Stimulated activated CD8-positive, alpha-beta memory T cell treated with anti-CD3 and anti-CD28 coated beads, Interleukin-4, amount 100 ng/mL, for 1 hour (primary cell): ENCODE measurements around the gene WWP2.
"Not testable (repeated sequence)": the region's sequence is repeated elsewhere in the genome, so short reads cannot be mapped to it uniquely, and the experiment has no call there.

Experiments
- DNase-seq, 2 donors: peaks; one replicate each; pipeline ENCODE4 v3.0.0-alpha.2; 2020; ENCODE audit warnings: low read depth in 2 of 2, low spot score in 1 of 2

Gene WWP2

GRCh38 chr16:69761983-69762813 is at the start of gene WWP2:
WWP2 (plus strand) TSS chr16:69762332; CDS start chr16:69787011, 24,679 bp downstream.
- DNase-seq: peak; percentile 49 to 55

DNA sequence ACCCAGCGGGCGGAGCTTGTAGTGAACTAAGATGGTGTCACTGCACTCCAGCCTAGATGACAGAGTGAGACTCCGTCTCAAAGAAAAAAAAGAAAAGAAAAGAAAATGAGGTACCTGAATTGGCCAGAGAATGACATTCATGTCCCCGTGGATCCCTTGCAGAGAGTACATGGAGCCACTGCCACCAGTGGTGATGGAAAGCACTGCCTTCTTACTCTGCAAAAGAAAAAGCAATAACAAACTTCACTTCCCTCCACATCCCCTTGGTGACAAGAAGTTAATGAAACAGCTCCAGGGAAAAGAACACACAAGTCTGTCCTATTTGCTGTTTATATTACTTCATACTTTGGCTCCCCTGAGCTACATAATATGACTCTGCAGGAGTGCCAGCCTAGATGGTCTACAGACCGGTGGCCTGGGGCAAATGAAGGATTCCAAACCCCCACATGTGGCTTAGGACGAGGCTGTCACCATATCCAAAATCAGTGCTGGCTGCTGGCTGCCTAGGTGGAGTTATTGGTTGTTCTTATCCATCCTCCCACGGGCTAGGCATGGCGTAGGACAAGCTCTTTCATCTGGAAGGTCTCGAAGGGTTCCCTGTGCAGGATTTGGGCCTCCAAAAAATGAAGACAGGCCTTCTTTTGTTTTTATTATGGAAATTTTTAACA is 49.1 kb upstream of the WWP2 start:
- DNase-seq: no peak

DNA sequence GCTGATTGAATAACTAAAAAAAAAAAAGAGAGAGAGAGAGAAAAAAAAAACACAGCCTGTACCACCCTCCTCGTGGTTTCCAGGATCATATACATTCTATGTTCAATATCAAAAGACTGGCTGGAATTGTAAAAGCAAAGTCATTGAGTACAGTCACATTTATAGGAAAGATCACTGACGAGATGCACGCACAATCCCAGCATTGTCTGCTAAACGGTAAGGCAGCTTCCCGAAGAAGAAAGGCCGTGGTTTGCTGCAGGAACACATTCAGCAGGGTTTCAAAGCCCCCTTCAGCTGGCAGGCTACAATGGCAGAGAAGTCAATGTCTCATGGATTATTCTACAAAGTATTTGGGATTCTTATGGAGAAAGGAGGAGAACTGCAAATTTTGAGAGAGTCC is 45.1 kb upstream of the WWP2 start:
- no peak for DNase-seq

GRCh38 chr16:69718111-69718764 is 43.9 kb upstream of the WWP2 start:
- DNase-seq: no peak

- DNase-seq: no peak
Observed at GRCh38 chr16:69720822-69721430, 41.2 kb upstream of the WWP2 start.

DNA sequence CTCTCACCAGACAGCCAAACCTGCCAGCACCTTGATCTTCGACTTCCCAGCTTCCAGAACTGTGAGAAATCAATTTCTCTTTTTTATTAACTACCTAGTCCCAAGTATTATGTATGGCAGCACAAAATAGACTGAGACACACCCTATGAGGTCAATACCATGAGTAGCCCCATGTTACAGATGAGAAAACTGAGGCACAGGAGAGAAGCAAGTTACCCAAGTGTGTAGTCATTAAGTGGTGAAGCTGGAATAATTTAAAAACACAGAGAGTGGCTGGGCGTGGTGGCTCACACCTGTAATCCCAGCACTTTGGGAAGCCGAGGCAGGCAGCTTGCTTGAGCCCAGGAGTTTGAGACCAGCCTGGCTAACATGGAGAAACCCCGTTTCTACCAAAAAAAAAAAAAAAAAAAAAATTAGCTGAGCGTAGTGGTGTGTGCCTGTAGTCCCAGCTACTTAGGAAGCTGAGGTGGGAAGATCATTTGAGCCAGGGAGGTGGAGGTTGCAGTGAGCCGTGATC is 40.6 kb upstream of the WWP2 start:
- DNase-seq: no peak

- DNase-seq: no peak
Observed at GRCh38 chr16:69724414-69724873, 37.7 kb upstream of the WWP2 start.

- DNase-seq: no peak
Observed at GRCh38 chr16:69724981-69725479, 37.1 kb upstream of the WWP2 start.

- no peak for DNase-seq
Observed at GRCh38 chr16:69725480-69726312, 36.4 kb upstream of the WWP2 start.

DNA sequence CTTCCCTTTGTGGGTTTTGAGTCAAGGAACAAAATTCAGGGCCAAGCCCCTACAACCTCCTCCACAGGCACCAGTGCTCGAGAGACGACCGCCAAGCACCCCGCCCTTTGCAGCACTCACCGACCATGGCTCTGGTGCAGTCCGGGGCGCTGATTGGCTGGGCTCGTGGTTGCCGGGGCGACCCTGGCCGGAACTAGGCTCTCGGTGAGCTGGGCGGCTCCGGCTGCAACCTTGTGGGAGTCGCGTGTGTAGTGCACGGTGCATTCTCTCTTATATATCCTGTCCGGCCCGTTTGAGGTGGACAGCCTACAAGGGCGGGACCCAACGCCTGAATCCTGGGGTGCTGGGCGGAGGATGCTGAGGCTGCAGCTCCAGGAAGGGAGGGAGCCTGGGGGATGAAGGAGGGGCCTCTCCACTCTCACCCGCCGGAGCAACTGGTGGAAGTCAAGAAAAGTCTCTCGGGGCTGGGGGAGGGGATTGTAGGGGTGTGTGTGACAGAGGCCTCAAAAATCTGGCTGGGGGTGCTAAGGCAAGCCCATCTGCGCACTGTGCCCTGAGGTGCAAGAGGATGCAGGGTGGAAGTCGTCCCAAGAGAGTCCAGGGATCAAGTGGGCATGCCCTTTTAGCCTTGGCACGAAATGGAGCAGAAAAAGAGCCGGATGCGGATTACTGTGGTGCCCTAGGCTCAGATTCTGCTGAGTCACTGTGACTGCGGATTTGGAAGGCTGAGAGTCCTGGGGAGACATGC is 35.6 kb upstream of the WWP2 start, which contains the start of gene NQO1:
NQO1 (minus strand) TSS at position 248 of the 748 bp plus-strand sequence; CDS start at position 127, 121 bp downstream.
- DNase-seq: peak; percentile 60 to 71

DNA sequence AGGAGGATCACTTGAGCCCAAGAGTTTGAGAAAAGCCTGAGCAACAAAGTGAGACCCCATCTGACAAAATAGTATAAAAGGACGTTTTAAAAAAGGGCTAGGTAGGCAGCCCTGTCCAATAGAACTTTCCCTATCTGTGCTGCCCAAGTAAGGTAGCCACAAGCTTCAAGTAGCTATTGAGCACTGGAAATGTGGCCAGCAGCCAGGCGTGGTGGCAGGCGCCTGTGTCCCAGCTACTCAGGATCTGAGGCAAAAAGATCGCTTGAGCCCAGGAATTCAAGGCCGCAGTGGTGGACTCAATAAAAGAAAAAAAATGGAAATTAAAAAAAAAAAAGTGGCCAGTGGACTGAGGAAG is 34.2 kb upstream of the WWP2 start:
- DNase-seq: no peak

DNA sequence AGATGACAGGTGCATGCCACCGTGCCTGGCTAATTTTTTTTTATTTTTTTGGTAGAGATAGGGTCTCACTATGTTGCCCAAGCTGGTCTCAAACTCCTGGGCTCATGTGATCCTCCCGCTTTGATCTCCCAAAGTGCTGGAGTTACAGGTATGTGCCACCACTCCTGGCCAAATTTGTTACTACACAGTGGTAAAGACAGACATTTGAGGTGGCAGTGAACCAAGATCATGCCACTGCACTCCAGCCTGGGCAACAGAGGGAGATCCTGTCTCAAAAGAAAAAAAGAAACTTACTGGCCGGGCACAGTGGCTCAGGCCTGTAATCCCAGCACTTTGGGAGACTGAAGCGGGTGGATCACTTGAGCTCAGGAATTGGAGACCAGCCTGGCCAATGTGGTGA is 33.1 kb upstream of the WWP2 start:
- DNase-seq: not testable (repeated sequence)

DNA sequence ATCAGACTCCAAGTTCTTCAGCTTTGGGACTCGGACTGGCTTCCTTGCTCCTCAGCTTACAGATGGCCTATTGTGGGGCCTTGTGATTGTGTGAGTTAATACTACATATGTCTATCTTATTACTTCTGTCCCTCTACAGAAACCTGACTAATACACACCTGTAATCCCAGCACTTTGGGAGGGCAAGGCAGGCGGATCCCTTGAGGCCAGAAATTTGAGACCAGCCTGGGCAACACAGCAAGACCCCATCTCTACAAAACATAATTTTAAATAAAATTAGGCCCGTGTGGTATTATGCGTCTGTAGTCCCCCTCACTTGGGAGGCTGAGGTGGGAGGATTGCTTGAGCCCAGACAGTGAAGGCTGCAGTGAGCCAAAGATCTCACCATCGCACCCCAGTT is 30.9 kb upstream of the WWP2 start:
- DNase-seq: not testable (repeated sequence)

DNA sequence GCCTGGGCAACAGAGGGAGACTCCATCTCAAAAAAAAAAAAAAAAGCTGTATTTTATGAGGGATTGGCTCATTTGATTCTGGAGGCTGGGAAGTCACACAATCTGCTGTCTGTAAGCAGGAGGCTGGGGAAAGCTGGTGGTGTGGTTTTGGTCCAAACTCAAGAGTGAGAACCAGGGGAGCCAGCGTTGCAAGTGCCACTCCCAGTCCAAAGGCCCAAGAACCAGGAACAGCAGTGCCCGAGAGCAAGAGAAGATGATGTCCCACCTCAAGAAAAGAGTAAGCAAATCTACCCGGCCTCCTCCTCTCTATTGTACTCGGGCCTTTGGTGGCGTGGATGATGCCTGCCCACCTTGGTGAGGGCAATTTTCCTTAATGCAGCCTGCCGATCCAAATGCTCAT is 30.0 kb upstream of the WWP2 start:
- no peak for DNase-seq

GRCh38 chr16:69741519-69741918 is 20.6 kb upstream of the WWP2 start:
- no peak for DNase-seq

GRCh38 chr16:69741951-69742904 is 19.9 kb upstream of the WWP2 start:
- DNase-seq: no peak

- DNase-seq: no peak
Observed at GRCh38 chr16:69744363-69745231, 17.5 kb upstream of the WWP2 start.
